HG03066 (cell line): Measurements from ENCODE around the gene ACKR3.
A peak's percentile ranks its signal among the peaks of the same experiment; 100 is the strongest.

Source experiments
- ATAC-seq: cut with Tn5 transposase; IDR thresholded peaks from one replicate; pipeline ENCODE4 v1.9.1; 2021; ENCODE audit warnings: low read depth; ENCODE audit not compliant: unreplicated experiment

The ACKR3 gene

DNA sequence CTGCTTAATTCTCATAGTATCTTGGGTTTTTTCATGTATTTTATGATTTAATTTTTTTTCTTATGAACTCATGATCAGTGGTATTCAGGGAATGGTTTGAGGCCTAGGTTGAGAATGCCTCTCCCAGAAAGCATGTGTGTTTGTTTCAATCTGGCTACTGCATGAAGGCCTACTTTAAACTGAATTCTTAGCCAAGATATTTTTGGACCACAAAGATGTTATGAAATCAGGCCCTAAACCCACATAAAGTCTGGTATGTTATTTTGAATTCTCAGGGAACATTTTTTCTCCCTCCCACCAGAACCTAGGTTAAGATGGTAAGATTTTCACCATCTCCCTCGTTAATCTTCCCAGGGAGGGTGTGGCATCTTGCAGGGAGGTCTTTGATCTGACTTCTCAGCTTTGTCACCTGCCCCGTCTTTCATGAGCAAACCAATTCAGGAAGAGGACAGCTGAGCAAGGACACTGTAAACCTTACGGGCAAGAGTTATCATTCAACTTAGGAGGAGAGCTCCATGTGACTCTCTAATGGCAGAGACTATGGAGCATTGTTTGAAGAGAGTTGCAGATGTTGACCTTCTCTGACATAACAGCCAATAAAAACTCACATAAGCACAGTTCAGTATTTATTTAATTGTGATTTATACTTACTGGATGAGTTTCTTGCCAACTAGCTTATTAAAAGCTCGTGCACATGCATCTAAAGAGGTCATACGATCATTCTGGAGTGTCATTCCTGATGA is 21.3 kb upstream of the ACKR3 start:
- ATAC-seq, result no peak

DNA sequence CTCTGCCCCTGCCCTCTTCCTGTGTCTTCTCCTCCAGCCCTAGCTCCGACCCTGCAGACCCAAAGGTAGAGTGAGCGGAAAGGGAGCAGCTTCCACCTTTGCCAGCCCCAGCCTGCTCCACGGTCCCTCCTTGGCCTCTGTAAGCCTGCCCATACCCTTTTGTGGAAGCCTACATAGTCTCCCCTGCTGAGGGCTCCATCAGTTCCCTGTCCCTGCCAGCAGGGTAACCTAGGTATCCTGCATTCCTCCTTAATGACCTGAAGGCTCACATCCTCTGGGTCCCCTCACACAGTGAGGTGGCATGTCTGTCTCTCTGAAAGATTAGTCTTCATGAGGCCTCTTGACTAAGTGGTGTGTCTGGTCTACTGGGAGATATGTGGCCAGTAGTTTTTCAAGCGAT is 20.5 kb upstream of the ACKR3 start:
- ATAC-seq, result no peak

DNA sequence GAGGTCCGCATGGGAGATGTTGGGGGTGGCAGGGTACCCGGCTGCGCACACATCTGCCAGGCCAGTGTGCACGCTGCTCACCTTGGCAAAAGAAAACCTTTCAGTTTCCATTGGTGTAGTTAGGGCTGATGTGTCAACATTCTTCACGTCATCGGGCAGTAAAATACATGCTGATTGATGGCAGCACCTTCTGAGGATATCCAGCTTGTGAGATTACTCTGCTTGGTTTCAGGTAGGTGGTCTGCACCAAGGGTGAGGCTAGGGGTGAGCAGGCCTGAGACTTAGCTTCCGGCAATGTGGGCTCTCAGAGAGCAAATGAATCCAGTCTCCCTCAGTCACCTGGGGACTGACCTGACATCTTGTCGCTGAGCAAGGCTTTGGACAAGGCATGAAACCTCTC is 19.3 kb upstream of the ACKR3 start:
- ATAC-seq, result no peak

DNA sequence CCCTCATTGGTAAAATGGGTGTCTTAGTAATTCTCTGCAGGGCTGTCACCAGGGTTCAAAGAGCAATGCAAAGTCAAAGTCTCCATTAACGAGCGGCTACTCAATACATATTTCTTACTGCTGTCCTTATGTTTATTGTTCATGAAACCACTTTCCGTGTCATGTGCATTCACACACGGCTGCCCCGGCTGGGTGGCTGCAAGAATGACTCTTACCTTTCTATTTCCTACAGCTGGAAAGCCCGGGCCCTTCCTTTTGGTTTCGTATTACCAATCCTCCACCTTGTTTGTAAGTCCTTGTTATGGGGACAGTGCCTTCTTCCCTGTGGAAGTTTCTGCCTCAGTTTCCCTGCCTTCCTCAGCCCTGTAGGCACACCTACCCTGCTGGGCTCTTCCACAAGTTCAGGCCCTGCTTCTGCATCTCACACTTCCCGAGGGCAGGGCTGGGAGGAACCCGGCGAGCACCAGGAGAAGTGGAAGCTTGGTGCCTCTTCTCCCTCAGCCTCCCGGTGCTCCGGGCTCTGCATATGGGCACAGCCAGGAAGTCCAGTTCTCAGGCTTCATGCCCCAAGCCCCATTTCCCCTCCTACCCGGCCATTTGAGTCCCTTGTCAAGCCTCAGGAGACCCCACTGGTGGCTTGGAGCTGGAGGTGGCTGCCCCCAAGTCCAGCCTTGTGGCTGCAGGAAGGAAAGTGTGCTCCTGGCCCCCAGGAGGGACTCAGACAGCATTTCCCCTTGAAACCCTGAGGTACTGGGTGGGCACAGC is 18.7 kb upstream of the ACKR3 start:
- peak; percentile 47 for ATAC-seq

DNA sequence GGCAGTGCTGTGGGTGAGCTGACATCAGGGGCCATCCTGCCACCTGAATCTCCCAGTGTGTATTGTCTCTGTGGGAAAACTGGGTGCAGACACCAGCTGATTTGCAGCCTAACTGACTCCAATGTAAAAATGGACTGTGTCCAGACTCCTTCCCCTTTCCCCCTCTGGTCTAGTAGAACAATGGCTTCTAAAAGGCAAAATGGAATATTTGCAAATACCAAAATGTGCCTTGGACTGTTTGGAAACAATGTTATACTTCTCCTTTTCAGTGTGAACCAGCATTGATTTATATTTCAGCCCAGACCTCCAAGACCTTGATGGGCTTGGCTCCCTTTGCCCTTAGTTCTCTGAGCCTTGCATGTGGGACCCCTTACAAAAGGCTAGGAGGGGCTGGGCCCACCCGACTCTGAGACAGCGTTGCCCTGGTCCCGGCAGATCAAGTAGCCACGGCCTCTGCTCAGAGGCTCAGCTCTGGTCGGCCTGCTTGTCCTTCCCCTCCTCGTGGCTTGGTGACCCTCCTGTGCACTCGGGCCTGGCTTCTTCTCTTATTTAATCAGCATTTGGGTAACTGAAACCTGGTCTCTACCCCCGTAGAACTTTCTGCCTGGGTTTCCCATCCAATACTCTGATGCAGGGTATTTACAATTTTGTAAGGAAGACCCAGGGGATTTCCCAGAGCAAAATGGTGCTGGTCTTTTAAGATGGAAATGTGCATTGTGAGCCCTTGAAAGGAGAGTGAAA is 18.0 kb upstream of the ACKR3 start:
- ATAC-seq, result no peak

DNA sequence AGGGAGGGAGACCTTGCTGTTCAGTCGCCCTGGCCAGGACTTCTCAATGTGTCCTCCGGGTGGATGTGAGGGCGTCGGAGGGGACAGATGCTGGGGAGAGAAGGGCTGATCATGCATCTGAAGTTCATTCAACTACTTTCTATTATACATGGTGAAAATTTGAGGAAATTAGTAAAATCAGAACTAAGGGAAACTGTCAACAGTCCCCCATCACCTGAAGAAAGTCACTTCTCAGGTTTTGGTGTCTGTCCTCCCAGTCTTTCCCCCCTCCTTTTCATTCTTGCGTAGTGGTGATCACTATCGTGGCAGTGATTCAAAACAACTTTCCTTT is 17.4 kb upstream of the ACKR3 start:
- no peak for ATAC-seq

DNA sequence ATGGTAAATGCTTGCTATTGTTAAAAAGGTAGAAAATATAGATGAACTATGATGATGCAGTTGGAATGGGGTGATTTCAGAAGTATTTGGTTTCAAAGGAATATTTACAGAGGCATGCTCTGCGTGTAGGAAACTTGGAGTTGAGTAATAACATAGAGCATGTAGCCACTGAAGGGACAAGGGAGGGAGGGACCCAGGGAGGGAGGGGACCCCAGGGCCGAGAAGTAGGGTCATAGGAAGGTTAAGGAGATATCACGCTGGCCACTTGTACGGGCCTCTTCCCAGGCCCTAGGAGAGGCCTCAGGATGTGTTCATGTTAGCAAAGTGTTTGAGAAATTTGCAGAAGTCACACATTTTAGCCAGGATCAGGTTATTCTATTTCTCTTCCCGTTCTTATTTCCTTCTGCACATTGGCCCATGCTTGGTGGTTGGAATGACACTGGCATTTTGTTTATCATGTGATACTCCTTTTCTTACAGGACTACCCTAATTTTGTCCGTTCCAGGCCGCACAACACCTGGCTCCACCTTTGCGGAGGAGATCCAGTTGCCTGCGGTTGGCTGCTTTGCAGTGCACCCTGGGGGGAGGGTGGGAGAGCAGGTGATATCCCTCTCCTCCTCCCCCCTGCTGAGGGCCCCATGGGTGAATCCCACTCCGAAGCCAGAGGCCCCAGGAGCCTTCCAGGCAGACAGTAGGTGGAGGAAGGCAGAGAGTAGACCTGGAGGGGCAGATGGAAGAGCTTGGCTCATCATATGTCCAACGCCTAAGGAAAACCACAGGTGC is 16.9 kb upstream of the ACKR3 start:
- ATAC-seq, result no peak

DNA sequence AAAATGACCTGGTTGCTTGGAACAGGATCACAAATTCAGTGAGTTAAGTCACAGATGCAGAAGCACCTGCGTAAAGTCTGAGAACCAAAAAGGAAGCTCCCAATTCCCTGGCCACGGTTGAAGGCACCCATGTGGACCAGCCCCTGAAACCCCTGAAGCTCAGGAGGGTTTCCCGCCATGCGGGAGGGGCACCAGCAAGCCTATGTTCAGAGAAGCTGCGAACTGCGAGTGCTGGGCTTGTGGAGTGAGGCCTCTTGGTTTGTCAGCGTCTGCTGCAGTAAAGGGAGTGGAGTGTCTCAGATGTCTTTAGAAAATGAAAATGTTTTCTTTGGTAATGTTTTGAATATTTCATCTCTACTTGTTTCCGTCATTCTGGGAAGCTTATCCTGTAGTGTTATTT is 16.1 kb upstream of the ACKR3 start:
- ATAC-seq, result no peak

DNA sequence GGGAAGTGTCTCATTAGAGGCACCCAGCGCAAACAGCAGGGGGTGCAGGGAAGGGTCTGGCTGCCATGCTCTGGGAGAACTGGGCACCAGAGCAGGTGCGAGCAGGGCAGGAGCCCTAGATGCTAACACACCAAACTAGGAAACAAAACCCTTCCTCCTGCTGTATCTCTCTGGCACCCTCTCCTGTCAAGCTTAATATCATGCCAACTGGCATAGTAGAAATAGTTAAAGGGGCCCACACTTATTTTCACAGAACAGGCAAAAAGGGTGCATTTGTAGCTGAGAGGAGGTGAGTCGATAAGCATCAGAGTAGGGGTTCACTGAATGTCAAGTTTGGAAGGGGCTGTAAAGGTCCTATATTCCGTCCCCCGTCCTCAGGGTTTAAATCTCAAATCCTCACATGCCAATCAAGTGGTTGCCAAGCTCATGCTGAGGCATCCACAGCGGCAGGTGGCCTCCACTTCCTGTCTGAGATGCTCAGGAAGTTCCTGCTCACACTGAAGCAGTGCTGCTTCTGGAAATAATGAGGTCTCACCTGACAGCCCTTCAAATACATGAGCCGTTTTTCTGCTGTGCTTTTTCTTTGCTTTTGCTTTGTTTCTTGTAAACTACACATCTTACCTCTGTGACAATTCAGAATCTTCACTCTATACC is 14.9 kb upstream of the ACKR3 start:
- no peak for ATAC-seq

DNA sequence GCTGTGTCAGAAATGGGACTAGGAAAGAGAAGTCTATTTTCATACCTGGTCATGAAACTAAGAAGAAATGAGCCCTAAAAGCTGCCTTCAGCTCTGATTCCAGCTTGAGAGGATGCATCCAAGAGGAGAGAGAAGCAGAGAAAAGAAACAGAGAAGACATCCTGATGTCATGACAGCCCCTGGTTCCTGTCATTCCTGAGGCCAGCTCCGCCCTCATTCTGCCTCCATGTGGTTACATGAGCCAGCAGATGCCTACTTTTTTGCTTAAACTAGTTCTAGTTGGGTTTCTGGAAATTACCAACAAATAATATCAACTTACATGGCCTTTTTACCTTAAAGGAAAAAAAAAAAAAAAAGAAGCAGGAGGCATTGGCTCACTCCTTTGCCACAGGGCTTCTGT is 14.1 kb upstream of the ACKR3 start:
- no peak for ATAC-seq

DNA sequence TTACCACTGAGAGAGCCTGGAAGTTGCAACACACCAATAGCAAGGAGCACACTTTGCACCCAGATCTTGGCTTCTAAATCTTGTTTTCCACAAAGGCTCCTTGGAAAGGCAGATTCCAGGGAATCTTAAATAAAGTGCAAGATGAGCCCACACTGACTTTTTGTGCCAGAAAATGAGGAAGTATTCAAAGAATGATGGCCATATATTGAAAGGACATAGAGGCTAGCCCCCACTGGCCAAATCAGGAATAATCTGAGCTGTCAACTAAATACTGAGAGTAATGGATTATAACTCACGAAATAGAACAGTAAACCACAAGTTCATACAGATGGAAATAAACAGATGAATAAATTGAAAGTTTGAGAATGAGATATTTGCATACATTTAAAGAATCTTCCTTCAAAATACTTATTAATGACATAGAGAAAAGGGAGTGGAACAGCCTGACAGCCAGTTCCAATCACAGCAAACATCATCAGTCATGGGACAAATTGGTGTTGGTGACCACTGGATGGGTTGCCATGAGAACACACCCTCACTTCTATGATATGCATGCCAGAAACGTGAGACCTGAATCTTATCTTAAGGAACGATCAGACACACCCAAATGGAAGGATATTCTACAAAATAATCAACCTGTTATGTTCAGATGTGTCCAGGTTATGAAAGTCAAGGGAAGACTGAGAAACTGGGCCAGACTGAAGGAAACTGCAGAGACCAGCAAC is 12.2 kb upstream of the ACKR3 start:
- no peak for ATAC-seq

DNA sequence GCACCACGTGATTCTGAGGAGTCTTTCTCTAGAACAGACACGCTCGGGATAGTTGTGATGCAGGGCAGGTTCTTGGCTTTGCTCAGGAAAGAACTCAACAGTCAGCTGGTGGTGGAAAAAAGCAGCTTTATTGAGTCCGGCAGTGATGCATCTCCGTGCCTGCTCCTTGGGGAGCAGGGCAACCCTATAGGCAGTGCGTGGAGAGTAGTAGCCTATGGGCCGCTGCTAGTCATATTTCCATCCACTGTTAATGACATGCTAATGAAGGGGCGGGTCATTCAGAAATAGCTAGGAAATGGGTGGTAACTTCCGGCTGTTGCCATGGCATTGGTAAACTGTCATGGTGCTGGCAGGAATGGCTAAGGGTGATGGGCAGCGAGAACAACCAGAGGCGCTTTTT is 11.6 kb upstream of the ACKR3 start:
- no peak for ATAC-seq

DNA sequence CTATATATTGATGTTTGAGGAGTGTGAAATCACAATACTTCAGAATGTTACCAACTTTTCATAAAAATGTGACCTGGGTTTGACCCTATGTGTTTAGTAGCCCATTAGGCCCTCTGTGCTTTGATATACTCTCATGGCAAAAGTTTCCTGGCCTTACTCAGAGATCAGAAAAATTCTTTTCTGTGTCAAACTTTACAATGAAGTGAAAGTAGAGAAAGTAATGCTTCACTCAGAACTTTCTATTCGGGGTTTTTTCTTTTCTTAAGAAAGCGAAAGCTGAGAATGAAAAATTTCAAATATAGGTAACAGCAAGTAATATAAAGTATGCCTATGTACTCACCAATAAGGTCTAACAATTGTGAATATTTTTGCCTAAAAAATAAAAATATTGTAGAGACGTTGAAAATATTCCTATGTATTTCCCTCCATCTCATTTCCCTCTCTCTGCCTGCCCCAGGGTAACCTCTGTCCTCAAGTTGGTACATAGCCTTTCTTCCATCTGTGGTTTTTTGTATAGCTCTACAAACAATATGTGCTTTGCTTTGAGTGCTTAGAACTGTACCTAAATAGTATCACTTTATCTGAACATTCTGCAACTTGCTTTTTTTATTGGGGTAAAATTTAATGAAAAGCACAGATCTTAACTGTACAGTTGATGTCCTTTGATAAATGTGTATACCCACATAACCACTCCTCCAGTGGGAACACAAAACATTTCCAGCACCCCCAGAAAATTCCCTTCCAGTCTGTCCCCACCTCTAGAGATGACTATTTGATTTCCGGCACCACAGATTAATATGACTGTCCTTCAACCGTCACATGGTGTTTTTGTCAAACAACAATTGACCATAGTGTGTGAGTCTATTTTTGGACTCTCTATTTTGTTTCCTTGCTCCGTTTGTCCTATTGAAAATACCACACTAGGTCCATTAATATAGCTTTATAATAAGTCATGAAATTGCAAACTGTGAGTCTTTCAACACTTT is 10.3 kb upstream of the ACKR3 start:
- peak; percentile 57 for ATAC-seq

DNA sequence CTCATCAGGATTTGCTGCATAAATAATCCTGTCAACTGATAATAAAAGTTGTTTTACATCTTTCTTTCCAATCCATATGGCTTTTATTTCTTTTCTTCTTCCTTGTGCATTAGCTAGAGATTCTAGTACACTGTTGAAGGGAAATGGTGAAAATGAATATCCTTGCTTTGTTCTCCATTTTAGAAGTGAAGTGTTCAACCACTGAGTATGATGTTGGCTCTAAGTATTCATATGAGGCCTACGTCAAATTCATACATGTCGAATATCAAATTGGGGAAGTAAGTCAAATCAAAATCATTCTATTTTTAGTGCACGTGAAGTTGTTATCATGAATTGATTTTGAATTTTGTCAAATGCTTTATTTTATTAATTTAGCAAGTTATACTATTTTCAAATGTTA is 7.8 kb upstream of the ACKR3 start:
- no peak for ATAC-seq

DNA sequence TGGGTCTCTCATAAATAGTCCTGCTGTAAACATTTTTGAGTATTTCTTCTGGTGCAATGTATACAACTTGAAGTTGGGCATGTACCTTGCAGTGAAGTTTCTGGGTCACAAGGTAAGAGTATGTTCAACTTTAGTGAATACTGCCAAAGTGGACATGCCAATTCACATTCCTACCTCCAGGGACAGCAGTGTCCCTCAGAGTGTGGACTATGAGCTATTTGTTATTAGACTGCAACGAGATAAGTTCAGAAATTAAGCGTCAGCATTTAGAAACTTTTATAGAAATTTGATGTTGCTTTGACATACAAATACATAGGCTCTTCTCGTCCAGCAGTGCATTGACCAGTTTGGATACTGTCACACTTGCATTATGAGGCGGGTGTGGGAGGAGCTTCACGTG is 7.2 kb upstream of the ACKR3 start:
- ATAC-seq, result no peak

DNA sequence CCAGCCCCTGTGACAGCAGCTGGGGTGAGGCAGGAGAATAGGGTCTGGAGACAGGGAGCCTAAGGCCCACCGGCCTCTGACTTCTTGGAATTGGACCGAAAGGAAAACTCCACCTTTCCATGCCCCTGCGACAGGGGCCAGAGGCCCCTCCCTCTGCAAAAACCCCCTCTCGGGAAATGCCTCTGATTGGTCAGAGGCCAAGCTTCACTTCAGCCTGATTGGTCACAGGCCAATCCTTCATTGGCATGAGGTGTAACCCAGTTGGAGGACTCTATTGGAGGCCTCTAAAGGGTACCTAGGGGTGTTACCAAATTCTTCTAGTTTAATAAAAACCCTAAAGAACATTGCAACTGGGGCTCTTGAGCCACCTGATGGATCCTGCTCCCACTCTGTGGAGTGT is 5.7 kb upstream of the ACKR3 start:
- ATAC-seq, result no peak

DNA sequence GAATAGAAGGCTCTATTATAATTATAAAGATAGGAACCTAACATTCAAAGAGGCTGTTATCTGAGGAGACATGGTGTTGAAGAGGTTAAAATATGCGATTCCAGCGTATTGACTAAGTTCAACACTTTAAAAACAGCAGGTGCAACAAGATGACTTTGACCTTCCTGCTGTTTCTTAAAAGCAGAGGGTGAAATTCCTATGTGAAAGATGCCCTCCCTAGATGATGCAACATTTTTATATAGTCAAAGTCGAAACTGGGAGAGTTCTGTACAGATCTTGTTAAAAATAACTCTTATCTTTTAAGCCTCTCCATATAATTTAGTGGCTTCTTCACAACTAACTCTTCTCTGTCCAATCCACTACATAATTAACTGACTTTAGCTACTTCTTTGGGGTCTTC is 4.4 kb upstream of the ACKR3 start:
- no peak for ATAC-seq

DNA sequence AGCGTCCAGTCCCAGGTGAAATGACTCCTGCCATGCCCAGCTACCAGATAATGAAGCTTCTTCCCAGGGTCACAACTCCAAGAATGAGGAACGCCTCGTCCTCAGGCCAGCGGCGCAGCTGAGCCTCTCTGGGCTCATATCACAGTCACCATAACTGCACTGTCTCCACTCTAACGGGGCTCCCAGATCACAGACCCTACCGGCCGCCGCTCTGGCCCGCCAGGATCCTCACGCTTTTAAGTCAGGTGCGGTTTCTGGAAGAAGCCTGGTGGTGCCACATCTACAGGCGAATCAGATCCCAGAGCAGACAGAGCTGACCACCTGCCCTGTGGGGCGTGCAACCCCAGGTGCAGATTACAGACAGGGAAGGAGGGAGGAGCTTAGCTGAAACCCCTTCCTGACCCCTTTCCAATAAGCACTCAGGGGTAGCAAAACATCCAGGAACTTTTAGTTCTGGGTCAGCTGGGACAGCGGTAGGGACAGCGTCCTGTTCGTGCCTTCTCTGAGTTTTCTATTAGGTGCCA is 3.7 kb upstream of the ACKR3 start:
- ATAC-seq, result no peak
